ENCODE results near the gene SUSD3.
"Not testable (repeated sequence)": the region's sequence is repeated elsewhere in the genome, so short reads cannot be mapped to it uniquely, and the experiment has no call there.

SUSD3 gene

DNA sequence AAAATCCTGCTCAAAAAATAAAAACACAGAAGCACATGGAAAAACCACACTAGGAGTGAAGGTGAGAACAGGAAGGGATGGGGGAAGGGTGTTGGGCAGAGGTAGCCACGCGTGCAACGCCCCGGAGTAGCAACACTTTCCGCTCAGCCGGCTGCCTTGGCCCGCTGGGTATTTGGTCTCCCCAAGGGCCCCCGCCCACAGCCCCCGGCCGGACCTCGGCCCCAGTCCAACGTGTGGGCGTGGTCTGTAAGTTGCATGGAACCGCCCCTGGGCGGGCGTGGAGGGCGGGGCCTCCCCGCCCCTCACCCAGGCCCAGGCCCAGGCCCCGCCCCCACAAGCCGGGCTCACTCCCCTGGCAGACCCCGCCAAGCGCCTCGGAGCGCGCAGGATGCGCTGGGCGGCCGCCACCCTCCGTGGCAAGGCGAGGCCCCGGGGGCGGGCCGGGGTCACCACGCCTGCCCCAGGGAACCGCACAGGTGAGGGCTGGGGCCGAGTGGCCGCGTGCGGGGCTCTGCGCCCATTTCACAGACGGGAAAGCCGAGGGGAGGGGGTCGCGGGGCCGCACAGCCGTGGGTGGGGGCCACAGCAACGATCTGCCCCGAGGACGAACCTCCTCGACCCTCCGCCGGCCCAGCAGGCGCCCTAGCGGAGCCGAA is at the start of gene SUSD3:
Gene SUSD3, plus strand, starts transcription at position 347 of the 656 bp plus-strand sequence. Its CDS starts 42 bp downstream, at position 389.
- DNase-seq (ENCODE audit: low spot score): peak; percentile 17

DNA sequence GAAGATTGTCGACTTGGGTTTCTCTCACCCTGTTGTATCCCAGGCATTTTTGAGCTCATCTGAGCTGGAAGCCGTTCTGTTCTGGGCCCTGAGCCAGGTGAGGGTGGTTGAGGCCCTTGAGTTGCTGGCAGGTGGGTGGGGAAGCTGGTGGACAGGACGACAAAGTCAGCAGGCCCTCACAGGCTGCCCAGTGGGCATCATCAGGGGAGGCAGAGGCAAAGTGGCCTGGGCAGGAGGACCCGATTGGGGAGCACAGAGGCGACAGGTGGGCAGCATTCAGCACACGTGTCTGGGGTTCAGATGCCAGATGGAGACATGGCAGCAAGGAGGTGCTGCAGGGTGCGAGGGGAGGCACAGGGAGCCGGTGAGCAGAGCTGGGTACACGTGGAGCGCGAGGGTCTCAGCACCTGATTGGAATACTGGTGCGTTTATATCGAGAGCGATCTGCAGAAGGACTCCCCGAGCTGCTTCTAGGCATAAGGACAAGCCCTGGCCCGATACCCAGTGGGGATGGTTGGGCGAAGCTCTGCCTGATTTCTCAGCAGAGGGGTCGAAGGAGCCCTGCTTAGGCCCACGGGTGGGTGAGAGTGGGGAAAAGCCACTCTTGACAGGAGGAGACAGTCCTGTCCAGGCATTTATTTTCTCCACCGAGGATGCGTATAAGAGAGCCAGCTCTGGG is 49.0 kb upstream of the SUSD3 start:
- DNase-seq (ENCODE audit: low spot score): no peak

GRCh38 chr9:93010056-93010455 is 48.4 kb upstream of the SUSD3 start:
- DNase-seq (ENCODE audit: low spot score): no peak

DNA sequence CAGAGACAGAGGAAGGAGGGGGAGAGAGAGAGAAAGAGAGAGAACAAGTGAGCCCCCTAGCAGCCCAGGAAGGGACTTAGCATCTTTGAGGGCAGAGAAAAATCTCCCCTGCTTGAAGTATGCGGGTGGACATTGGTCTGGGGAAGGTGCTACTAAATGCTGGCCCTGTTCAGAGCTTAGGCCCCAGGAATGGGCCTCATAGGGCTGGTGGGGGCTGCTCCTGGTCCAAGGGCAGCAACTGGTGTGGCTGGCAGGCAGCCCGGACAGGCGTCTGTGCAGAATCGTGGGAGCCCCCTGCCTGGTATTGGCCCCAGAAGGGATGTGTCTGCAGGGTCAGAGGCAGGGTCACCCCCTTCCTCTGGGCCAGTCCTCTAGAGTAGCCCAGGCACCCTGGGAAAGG is 47.8 kb upstream of the SUSD3 start:
- DNase-seq (ENCODE audit: low spot score): no peak

DNA sequence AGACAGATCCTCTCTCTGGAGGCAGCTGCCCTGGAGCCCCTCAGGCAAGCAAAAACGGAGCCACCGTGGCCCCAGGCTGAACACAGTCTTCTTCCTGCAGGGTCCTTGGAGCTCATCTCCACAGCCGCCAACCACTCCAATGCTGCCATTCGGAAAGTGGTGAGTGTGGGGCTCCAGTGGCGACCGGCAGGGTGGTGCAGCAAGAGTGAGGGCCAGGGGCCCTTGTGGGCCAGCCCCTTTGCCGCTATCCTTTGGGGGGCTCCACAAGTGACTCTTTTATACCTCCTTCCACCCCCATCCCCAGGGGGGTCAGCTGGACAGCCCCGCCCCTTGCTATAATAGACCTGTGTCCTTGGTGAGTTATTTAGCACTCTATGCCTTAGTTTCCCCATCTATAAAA is 47.4 kb upstream of the SUSD3 start:
- DNase-seq (ENCODE audit: low spot score): no peak

GRCh38 chr9:93012963-93013855 is 45.3 kb upstream of the SUSD3 start:
- no peak for DNase-seq (ENCODE audit: low spot score)

DNA sequence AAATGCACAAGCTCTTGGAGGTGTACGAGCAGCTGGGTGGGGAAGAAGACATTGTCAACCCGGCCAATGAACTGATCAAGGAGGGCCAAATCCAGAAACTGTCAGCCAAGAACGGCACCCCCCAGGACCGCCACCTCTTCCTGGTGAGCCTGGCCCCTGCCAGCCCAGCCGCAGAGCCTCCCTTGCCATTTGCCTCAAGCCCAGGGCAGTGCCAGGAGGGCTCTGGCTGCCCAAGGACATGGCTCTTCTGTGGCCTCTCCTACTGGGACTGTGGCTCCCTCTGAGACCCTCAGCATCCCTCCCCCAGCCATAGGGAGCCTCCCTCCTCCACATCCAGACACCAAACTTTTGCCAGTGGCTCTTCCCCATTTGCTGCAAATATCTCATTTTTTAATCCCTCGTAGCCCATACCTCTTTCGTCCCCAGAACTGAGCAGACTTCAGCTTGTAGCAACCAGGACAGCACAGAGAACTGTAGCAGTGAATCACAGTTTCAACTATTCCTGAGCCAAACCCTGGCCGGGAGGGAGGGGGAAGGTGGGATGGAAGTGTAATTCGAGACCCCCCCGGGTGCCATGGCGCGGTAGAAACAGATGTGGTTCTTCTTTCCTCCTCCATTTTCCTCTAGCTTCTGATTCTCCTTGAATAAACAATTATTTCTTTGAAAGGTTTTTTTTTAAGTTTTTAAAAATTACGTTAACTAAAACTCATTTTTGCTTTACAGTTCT is 44.5 kb upstream of the SUSD3 start:
- DNase-seq (ENCODE audit: low spot score): no peak

DNA sequence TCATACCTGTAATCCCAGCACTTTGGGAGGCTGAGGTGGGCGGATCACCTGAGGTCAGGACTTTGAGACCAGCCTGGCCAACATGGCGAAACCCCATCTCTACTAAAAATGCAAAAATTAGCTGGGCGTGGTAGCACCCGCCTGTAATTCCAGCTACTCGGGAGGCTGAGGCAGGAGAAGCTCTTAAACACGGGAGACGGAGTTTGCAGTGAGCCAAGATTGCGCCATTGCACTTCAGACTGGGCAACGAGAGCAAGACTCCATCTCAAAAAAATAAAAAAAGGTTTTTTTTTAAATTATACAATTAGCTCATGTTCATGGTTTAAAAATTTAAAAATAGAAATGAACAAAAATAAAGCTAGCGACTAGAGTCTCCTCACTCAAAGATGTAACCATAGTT is 43.3 kb upstream of the SUSD3 start:
- DNase-seq (ENCODE audit: low spot score): not testable (repeated sequence)

- no peak for DNase-seq (ENCODE audit: low spot score)
These were observed 40.9 kb upstream of the SUSD3 start for GRCh38 chr9:93017621-93018020.

GRCh38 chr9:93020151-93020550 is 38.4 kb upstream of the SUSD3 start:
- DNase-seq (ENCODE audit: low spot score): no peak

- DNase-seq (ENCODE audit: low spot score): no peak
These were observed 37.5 kb upstream of the SUSD3 start for GRCh38 chr9:93020771-93021670.

- no peak for DNase-seq (ENCODE audit: low spot score)
These were observed 36.4 kb upstream of the SUSD3 start for GRCh38 chr9:93022066-93022465.

DNA sequence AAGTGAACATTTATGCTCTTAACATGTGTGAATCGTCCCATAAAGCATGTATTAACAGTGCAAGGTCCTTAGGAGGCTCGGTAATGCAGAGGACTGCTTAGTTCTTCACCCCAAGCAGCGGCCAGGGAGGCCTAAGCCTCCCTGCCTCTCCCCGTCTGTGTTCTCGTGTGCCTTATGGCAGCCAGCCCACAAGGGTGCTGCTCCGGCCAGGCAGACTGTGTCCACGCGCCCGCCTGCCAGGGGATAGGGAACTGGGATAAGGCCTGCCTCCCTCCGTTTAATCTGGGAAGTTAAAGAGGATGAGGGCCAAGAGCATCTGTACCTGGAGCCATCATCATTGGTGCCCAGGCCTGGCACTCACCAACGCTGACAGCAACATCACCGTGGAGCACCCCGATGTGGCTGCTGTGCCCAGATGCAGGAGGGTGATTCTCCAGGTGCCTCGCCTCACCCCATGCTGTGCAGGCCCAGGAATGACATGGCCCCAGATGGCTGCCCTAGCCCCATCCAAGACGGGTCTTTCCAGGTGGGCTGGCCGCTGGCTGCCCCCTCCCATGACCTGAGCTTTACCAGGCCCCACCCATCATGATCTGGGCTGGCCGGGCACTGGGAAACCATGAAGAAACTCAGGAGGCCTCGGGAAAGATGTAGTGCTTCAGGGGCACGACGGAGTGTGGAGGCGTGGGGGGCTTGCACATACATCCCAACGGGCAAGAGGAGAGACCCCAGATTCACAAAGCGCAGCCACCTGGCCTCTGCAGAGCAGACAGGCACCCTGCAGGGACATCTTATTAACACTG is 35.6 kb upstream of the SUSD3 start:
- no peak for DNase-seq (ENCODE audit: low spot score)

- DNase-seq (ENCODE audit: low spot score): no peak
These were observed 35.0 kb upstream of the SUSD3 start for GRCh38 chr9:93023521-93023815.

GRCh38 chr9:93024646-93024910 is 33.9 kb upstream of the SUSD3 start:
- no peak for DNase-seq (ENCODE audit: low spot score)

GRCh38 chr9:93024986-93025630 is 33.4 kb upstream of the SUSD3 start:
- DNase-seq (ENCODE audit: low spot score): no peak

- no peak for DNase-seq (ENCODE audit: low spot score)
These were observed 32.8 kb upstream of the SUSD3 start for GRCh38 chr9:93025736-93026135.

DNA sequence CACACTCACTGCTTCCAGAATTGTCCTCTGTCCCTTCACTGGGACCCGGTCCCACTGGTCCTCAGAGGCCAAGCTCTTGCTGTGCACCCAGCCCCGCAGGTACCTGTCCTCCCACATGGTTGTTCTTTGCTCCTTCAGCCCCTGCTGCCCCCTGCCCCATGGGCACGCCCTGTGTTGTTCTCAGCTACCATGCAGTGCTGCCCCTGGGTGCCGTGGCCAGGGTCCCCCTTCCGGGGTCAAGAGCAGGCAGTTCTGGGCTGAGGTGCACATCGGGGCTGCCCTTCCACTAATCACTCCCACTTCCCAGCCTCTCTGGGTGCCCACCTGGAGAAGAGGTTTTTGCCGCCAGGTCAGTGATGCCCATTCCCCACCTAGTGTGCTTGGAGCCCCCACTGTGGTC is 31.9 kb upstream of the SUSD3 start:
- no peak for DNase-seq (ENCODE audit: low spot score)

DNA sequence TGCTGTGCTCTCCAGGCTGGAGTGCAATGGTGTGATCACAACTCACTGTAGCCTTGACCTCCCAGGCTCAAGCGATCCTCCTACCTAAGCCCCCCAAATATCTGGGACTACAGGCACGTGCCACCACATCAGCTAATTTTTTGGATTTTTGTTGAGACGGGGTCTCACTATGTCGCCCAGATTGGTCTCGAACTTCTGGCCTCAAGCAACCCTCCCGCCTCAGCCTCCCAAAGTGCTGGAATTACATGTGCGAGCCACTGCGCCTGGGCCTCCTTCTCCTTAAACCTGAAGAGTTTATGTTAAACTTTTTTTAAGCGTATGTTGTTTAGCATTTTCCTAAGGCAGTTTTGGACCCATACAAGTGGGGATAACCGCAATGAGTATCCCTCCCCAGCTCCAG is 30.8 kb upstream of the SUSD3 start:
- DNase-seq (ENCODE audit: low spot score): no peak

DNA sequence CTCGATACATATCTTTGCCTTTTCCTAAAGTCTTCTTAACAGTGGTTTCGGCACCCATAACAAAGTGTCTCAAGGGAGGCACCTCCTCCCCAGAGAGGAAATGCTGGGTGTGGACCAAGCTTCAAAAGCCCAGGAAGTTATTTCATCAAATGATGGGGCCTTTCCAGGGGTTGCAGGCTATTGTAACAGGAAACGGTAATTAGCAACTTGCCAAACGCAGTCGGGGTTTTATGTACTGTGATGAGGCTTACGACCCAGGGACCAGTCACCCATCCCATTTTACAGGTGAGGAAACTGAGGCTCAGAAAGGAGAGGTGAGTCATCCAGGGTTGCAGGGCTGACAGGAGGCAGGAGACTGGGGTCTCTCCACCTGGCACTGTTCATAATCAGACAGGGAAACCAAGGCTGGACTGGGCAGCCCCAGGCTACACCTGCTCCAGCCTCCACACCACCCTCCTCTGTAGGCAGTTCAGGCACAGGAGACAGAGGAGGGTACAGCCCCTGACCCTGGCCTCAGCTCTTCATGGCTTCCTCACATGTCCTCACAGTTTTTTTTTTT is 30.0 kb upstream of the SUSD3 start:
- no peak for DNase-seq (ENCODE audit: low spot score)

All from hematopoietic multipotent progenitor cell treated with erythropoietin and hydrocortisone succinate and interleukin-3 and kit ligand, for 15 days (in vitro differentiated cells).